COLO668 (cell line): ENCODE results near the gene TSPAN2.

Source experiments
- DNase-seq: peaks from one replicate; lab custom pipeline; 2025; ENCODE audit not compliant: unreplicated experiment; lab: John Stamatoyannopoulos, UW

Gene TSPAN2

GRCh38 chr1:115076384-115076915, 12.9 kb downstream of the TSPAN2 start:
- DNase-seq = no peak

- DNase-seq = no peak
Observed at GRCh38 chr1:115074839-115075534, 14.3 kb downstream of the TSPAN2 start.

GRCh38 chr1:115073298-115074087, 15.8 kb downstream of the TSPAN2 start:
- DNase-seq = no peak

DNA sequence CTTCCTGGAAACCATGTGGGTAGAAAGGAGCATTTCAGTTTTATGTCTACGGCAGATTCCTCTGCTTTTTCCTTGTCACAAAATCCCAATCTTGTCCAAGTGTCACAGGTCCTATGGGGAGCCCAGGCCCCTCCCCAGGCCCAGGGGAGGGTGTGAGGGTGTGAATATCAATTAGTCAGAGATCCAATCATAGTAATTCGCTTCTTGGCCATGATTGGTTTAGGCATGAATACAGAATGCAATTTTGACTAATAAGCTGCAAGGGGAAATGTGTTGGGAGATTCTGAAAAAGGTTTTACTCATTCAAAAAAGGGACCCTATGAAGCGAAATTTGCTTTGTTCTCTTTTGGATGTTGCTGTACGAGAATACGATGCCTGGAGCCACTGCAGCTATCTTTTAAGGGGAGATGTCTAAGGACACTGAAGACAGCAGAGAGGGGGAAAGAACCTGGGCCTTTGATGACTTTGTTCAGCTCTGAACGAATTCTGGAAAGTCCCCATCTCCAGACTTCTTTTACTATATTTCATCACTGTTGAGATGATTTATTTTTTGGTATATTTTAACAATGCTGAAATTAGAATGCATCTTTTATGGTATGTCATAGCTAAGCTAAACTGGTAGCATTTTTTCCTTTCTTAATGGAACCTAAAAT, 18.2 kb downstream of the TSPAN2 start:
- no peak for DNase-seq

- DNase-seq = no peak
Observed at GRCh38 chr1:115069659-115070308, 19.5 kb downstream of the TSPAN2 start.

DNA sequence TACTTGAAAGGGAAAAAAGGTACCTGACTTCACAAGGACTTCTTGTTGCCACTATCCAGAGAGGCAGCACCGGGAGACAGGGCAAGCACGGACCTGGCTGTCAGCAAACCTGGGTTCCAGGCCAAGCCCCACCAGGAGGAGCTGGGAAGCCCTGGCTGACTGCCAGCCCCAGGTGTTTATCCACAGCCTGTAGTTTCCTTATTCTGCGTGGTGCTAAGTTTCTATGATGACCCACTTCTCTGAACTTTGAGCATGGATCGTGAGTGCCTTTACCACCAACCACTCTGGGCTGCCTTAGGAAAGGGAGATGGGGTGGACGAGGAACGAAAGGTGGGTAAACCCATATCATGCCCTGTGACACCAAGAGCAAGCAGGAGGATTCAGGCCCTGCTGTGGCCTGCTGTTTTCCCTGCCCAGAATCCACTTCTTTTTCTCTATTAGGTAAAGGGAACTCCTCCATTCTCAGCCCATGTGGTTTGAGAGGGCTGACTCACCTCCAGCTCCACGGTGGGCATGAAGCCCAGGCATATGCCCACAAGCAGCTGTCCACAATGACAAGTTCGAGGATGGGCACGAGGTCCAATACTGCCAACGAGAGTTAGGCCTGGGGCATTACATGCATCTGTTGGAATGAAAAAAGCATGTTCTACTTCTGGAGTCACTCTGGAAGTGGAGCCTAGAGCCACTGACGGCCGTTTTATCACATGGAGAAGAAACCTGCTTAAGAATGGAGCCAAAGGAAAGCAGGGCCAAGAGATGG, 20.3 kb downstream of the TSPAN2 start:
- DNase-seq = peak; percentile 62

- no peak for DNase-seq
Observed at GRCh38 chr1:115067161-115067859, 22.0 kb downstream of the TSPAN2 start.

DNA sequence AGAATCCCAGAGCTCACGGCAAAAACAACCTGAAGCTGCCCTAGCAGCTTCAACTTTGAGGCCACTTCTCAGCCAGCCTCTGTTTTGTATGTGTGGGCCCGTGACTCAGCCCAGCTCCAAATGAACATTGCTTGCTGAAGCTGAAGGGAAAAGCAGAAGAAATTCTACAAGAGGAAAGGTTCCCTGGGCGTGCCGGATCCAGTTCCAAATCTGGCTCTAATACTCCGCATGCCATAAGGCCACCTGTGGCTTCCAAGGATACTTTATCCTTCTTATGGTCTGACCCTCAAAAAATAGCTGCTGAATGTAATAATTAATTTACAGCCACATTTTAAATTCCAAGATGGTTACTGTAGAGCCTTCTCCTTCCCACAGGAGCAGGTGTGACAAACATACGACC, 24.3 kb downstream of the TSPAN2 start:
- no peak for DNase-seq

GRCh38 chr1:115064461-115064860, 24.8 kb downstream of the TSPAN2 start:
- DNase-seq = no peak

DNA sequence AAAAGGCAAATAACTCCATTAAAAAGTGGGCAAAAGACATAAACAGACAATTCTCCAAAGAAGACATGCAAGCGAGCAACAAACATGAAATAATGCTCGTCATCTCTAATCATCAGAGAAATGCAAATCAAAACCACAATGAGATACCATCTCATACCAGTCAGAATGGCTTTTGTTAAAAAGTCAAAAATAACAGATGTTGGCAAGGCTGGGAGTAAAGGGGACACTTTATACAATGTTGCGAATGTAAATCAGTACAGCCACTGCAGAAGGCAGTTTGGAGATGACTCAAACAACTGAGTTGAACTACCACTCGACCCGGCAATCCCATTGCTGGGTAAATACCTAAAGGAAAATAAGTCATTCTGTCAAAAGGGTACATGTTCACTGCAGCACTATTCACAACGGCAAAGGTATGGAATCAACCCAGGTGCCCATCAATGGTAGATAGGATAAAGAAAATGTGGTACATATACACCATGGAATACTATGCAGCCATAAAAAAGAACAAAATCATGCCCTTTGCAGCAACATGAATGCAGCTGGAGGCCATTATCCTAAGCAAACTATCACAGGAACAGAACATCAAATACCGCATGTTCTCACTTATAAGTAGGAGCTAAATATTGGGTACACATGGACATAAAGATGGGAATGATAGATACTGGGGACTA, 25.9 kb downstream of the TSPAN2 start:
- no peak for DNase-seq

DNA sequence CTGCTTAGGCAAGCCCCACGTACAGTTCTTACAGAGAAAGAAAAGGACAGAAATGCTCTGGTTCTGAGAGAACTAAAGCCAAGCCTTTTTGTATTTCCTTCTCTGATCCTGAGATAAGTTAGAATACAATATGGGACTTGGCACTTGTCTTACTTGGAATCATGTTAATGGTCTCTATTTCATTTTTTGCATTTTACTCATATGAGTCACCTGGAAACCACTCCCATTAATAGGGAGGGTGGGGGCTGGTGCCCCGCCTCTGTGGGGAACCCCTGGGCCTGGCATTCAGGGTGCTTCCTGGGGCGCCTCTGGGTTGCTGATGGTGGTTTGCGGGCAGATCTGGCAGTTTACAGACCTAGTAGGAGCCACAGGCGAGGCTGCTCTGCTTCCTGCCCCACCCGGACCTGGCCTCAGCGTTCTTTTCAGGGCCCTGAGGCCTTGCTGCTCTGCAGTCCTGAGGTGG, 26.7 kb downstream of the TSPAN2 start:
- DNase-seq = no peak

DNA sequence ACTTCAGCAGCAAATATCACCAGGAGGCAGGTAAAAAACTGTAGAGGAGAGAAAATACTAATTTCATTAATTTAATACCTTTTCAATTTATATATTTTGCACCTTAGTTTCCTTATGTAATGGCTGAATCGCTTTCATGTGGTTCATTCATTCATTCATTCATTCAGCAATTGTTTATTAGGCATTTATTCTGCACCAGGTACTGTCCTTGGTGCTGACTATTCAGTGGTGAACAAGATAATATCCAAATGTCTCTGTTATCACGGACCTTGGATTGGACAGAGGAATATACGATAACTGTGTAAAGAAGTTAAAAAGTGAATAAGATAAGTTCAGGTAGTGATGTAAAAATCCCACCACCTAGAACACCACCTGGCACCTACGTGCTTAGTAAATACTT, 28.8 kb downstream of the TSPAN2 start:
- DNase-seq = no peak

DNA sequence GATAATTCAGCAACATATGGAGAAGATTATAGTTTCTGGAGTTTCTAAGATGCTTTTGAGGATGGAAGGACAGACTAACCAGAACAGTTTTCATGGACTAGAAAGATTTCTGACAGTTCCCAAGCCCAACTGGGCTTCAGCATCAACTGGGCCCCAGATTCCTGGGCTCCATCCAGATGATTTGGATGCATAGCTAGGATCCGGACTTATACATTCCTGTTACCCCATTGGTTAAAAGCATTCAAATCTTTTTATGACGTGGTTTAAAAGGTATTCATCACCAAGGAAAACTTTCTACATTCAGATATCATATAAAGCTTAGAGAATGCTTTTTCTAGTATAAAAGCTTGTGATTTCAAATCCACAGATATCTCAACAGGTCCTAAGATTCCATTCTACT, 30.0 kb downstream of the TSPAN2 start:
- DNase-seq = no peak

DNA sequence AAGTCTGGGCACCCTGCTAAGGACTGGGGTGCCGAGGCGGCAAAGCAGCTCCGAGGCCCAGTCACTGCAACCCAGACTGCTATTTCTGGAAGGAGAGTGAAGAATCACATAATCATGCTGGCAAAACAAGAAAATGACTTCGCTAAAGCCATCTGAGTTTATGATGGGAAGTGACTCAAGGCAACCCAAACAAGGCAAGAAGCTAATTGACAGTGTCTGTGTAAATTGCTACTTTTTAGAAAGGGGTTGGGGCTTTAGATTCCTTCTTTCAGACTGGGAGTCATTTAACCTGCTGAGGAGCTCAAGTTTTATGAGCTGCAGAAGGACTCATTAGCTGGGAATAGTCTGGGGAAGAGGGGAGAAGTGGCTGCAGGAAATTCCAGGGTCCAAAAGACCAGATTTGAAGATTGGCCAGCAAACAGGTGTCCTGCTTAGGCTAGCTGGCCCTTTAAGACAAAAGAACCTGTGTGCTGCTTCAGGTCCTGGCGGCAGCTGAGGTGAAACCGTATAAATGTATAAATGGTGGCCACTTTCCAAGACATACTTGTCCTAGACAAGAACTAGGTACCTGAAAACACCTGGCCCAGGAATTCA, 31.5 kb downstream of the TSPAN2 start:
- DNase-seq = no peak

DNA sequence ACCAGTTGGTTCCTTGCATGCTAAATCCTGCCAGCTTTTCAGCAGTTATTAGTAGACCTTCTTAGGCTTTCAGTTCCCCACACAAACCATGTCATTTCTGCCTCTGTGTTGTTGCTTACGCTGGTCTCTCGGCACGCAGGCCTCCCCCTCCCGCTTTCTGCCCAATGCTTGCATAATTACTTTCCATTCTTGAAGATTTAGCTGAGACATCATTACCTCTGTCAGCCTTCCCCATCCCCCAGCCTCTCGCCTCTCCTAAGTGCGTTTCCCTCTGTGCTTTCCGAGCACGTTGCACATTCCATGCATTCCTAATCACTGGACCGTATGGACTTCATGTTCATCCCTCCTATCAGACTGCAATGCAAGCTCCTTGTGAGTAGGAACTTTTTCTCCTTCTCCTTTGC, 32.9 kb downstream of the TSPAN2 start:
- DNase-seq = no peak

DNA sequence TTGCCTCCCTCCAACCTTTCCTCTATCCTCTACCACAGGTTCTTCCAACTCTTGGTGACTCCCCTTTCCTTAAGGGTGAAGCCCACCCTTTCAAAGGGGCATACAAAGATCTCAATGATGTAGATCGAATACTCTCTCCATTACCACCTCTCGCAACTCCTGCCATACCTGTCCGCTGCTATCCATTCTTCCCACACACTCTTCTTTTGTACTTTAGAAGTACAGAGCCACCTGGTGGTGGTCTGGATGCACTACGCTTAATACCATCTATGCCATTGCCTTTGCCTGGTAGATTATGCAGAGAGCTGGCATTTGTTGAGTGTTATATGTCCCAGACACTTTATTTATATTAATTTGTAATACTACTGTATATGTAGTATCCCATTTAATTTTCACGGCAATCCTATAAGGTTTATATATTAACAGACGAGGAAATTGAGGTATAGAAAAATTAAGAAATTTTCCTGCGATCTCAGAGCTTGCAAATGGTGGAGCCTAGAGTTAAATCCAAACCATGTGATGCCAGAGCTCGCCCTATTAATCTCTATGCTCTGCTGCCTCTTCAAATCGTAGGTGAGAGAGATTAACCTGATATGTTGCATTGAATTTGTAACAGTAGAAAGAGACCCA, 36.7 kb downstream of the TSPAN2 start:
- peak; percentile 63 for DNase-seq

- no peak for DNase-seq
Observed at GRCh38 chr1:115051850-115052249, 37.5 kb downstream of the TSPAN2 start.

DNA sequence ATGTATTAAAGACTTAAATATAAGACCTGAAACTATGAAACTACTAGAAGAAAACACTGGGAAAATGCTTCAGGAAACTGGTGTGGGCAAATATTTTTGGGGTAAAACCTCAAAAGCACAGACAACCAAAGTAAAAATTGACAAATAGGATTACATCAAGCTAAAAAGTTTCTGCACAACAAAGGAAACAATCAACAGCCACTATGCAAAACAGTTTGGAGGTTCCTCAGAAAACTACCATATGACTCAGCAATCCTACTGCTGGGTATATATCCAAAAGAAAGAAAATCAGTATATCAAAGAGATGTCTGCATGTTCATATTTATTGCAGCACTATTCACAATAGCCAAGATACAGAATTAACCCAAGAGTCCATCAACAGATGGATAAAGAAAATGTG, 42.6 kb downstream of the TSPAN2 start:
- no peak for DNase-seq
